ENCODE data around the gene ELMO1.

DNA sequence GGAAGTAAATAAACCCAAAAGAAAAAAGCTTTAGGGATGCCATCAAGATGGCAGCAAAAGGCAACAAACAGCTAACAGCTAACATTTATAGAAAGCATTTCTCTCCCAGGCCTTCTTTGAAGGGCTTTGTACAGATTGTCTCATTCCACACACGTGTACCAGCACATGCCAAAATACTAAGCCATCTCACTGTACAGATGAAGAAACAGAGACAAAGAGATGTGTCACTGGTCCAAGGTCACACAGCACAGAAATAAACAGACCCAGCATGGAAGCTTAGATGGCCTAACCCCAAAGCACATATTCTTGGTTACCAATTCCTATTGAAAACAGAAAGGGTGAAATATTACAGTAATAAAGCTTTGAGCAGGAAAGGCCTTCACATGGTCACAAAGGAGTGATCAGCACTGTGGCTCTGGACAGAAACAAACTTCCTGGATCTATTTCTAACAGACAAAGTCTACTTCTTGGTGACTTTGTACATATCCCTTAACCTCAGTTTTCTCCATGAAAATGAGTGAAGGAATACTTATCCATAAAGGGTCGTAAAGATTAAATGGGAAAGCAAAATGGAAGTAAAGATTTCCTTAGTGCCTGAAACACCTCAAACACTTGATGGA is 346.0 kb downstream of the ELMO1 start:
- no peak for TF ChIP-seq TARDBP (IDR thresholded peaks at IDR 0.05)
- TF ChIP-seq FOXK2 (IDR thresholded peaks at IDR 0.05) = no peak
- TF ChIP-seq SUZ12 (IDR thresholded peaks at IDR 0.05) = no peak
- no peak for TF ChIP-seq SP1 (IDR thresholded peaks at IDR 0.05)
- no peak for TF ChIP-seq BHLHE40 (IDR thresholded peaks at IDR 0.05; ENCODE audit: borderline replicate concordance)
